Urothelium cell line (cell line): ENCODE measurements around the gene FRMD4A.

Experiments
- DNase-seq: peaks from one replicate; pipeline ENCODE4 v3.0.0; 2011; ENCODE audit warnings: low spot score, mixed read lengths
- FAIRE-seq: peaks from 2 replicates; lab custom pipeline; 2011; peaks lifted over from hg19 to GRCh38; lab: Jason Lieb, UNC

The FRMD4A gene

DNA sequence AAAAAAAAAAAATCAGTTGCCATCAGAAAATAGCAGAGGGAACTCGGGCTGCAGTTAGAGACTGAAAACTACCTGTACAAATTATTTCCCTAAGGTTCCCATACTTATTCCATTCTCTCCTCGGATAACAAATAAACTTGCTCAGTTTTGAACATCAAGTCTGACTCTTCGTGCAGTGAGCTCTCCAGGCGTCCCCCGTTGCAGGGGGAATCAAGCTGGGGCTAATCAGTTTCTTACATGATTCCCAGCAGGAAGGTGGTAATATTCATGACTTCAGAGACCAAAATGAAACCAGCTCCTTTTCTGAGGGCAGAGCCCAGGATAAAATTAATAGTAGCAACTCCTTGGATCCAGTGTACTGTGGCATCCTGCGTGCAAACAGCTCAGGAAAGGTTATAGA, 135.3 kb downstream of the FRMD4A start:
- FAIRE-seq (no peak), DNase-seq (no peak)

- DNase-seq: no peak
- FAIRE-seq: no peak
Measured at GRCh38 chr10:14192746-14193145, 138.0 kb downstream of the FRMD4A start.

GRCh38 chr10:14191871-14192270, 138.9 kb downstream of the FRMD4A start:
- no peak for FAIRE-seq
- no peak for DNase-seq

DNA sequence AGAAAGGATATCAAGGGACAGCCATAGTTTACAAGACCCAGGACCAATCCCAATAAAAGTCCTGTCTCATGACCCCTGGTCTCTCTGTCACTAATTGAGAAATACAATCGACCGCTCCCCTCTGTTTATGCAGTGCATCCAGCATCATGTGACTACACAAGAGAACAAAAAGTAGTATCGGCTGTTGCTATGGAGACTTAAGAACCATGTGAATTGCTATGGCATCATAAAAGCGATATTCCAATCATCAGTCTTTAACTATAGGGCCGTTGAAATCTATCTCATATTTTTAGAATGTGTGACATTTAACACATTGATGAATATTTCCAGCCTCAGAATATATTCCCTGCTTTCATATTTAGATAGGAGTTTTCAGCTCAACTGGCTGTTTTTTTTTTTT, 139.3 kb downstream of the FRMD4A start:
- DNase-seq (no peak), FAIRE-seq (no peak)

GRCh38 chr10:14190702-14191101, 140.0 kb downstream of the FRMD4A start:
- DNase-seq (no peak), FAIRE-seq (no peak)

DNA sequence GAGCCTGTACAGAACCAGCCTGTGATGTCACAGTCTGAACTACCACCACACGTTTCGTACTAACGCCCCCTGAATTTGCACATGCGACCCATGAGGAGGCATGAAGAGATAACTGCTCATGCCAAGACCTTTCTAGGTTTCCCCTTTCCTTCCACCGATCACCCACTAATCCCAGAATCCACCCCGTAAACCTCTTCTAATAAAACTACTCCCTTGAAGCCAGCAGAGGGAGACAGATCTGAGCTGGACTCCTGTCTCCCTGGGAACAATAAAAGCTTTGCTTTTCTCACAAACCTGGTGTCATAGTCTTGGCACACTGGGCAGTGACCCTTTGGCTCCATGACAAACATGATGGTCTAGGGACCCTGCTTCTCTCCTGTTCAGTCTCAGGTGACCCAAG, 144.5 kb downstream of the FRMD4A start:
- no peak for DNase-seq
- no peak for FAIRE-seq

DNA sequence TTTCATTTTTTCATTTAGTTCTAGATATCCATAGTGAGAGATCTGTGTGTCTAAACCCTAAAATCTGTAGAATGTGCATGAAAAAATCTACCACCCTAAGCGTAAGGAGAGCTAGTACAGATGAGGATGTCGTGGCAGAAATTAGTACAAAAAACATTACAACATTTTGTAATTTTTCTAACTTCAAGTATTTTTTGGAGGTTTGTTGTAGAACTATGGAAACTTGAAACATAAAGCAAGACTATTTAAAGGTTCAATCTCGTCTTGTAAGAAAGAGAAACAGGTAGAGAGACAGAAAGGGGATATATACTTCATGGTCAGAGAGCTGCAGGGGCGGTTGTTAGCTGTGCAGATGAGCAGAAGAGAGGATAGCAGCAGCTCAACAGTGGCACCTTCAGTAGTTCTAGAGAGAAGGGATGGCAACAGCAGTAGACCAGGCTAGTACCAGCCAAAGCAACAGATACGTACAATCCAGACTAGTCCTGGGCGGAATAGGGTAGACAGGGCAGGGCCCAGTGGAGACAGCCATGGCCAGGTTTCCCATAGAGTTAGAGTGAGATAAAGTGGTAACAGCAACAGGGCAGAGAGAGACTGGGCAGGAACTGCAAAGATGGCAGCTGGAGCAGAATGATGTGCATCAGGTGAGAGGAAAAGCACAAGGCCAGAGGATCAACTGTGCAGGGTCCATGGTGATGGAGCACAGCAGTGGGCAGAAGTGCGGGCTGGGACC, 145.2 kb downstream of the FRMD4A start:
- FAIRE-seq (no peak), DNase-seq (no peak)

DNA sequence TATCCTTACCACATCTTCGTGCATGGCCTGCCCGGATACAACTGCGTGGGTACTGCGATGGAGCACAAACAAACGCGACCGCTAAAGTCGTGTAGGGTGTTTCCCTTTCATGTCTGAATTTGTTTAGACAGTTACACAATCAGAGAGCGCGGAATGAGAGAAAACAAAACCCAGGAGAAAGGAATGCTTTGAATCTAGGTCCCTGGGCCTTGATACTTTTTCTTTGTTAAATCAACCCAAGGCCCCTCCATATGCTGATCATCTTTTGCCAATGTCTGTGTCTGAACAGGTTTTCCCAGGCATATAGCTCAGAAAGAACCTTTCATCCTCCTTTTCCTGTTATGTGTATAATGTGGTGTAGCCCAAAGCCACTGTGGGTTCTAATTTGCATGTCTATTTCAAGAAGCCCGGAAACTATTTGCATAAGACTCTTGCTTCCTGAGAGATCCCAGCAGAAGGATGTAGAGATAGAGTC, 145.8 kb downstream of the FRMD4A start:
- FAIRE-seq: no peak
- no peak for DNase-seq

DNA sequence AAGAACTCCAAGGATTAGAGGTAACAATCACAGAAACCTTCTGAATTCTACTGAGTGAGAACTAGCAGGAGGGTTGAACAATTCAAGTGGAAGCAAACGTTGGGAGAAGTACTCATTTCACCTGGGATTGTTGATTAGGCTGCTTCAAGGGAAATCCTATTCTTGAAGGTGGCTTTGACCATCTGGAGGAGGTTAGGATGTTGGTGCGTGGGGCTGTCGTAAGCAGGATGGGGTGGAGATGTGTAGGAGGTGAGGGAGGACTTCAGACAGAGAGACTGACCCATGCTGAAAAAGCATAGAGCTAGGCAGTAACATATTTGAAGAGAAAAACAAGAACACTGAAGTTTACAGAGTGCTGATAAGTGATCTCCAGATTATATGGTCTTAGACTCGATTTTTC, 147.9 kb downstream of the FRMD4A start:
- no peak for FAIRE-seq
- no peak for DNase-seq

GRCh38 chr10:14181567-14181936, 149.2 kb downstream of the FRMD4A start:
- FAIRE-seq (no peak), DNase-seq (no peak)

GRCh38 chr10:14180911-14181566, 149.7 kb downstream of the FRMD4A start:
- FAIRE-seq: no peak
- no peak for DNase-seq

- FAIRE-seq (no peak), DNase-seq (no peak)
Measured at GRCh38 chr10:14179251-14179650, 151.5 kb downstream of the FRMD4A start.

DNA sequence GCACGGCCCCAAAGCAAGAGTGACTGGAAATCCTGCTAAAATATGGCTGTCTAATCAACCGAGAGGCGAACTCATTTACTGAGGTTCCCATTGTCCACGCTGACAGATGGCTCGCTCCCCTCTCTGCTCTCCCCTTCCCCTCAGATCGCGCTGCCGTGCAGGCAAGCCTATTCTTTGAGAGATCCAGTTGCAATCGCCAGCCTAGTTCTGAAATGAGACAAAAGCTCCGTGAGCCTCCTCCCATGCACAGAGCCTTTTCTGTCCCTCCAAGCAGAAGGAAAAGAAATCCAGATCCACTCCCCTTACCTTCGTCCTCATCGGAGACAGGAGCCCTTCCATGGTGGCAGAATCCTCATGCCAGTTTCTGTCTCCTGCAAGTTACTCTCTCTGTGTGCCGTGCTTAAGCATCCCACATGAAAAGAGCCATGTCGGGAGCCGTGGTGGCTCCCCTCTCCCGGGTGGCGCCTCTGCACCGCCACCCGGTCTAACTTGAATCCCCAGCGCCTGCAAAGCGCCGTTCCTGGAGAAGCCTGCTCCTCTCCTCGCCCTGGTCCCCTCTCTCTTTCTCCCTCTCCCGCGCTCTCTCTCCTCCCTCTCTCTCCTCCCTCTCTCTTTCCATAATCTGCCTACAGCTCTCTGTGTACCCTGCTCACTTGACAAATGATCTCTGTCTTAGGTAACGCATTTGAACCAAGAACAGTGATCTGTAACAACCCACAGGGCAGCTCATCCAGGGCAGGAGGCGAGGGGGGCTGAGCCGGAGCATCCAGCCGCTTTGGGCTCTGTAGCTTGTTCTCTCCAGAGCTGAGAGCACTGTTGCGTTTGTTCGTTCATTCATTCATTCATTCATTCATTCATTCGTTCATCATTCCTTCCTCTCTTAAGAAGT, 156.8 kb downstream of the FRMD4A start:
- DNase-seq (peak; percentile 43), FAIRE-seq (no peak)

DNA sequence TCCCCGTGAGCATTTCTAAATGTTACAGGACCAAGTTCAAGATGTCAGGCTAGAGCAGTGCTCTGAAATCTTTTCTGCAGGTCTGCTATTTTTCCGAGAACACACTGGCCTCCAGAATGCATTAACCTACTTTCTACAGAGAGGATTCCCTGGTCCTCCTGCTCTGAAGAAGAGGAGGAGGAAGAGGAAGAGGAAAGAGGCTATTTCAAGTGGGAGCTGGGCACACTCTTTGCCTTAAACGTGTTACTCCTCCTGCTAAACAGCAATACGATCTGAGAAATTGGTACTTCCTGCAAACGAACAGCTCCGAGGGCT, 157.4 kb downstream of the FRMD4A start:
- peak; percentile 37 for DNase-seq
- no peak for FAIRE-seq

DNA sequence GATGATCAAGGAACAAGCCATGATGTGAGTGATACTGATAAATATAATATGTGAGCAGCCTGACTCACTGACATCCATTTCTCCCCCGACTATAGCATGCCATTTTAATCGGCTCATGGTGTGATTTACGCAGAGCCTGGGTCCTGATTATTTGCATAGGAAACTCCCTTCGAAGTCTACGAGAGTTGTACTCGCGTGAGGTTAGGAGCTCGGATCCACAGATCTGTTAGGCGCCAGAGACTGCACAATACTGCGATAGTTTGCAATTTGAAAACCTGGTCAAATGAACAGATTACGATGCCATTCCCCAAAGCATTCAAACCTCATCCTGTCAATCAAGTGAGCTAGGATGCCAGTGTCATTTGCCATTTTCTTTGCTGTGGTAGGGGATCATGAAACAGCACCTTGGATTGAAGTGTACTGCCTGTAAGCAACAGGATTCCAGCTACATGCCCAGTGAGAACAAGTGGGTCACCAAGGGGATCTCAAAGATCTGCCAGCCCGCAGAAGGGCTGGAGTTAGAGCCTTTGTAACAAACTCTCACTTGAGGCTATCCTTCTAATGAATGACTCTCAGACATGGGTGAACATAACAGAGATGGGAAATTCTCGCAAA, 158.3 kb downstream of the FRMD4A start:
- no peak for DNase-seq
- FAIRE-seq: no peak

DNA sequence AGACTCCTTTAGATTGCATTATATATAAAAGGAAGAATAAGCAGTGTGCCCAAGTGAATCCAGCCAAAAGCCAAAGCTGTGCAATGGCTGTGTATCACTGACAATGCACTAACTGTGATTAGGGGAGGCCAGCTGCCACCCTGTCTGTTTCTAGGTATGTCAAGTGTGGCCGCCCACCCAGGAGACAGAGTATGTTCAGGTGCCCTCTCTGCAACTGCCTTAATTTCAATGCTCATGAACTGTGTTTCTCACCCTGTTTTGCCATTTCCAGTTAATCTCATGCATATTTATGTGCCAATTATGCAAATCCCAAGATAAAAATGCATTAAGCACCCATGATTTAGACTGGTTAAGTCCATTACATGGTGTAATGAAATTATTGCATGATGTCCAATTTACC, 159.4 kb downstream of the FRMD4A start:
- FAIRE-seq (no peak), DNase-seq (no peak)

DNA sequence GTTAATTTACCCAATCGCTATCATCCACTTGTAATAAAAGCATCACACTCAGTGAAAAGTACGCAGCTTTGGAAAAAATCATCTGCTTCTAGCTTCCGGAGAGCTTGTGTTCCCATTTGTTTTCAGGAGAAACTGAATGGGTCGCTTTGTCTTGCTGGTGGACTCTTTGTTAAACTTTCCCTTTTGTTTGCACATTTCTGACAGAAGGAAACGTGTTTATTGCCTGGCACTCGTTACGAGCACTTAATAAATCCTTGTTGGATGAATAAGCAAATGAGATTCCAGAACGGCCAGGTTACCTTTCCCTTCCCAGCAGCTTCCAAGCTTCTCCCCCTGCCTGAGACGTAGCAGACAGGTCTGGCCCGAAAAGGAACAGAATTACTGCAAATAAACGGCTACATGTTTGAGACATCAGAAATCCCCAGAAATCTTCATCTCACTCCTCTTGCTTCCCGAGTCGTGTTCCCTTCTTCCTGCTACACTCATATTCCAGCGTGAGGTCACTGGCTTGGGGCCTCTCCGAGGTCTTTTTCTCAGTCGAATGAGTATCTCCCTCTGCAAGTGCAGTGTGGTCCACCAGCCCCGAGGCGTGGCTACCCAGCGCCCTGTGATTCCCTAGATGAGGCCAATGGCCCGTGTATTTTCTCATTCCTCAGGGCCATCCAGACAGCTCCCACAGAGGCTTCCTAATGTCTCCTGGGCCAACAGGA, 167.2 kb downstream of the FRMD4A start:
- FAIRE-seq (no peak), DNase-seq (no peak)

- FAIRE-seq (no peak), DNase-seq (no peak)
Measured at GRCh38 chr10:14162629-14163344, 167.9 kb downstream of the FRMD4A start.

GRCh38 chr10:14162061-14162460, 168.7 kb downstream of the FRMD4A start:
- FAIRE-seq: no peak
- DNase-seq: no peak

DNA sequence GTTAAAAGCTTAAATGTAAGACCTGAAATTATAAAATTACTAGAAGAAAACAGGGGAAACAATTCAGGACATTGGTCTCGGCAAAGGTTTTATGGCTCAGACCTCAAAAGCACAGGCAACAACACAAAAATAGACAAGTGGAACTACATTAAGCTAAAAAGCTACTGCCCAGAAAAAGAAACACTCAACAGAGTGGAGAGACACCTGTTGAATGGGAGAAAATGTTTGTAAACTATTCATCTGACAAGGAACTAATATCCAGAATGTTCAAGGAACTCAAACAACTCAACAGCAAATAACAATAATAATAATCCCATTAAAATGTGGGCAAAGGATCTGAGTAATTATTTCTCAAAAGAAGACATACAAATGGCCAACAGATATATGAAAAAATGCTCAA, 170.4 kb downstream of the FRMD4A start:
- DNase-seq (no peak), FAIRE-seq (no peak)
